Transverse colon (tissue), 4 donors: Measurements from ENCODE around the gene KIAA1328.

Source experiments
- CTCF ChIP-seq, 5 experiments: fragments of 200-600 bp in 3 of 5; fragments of 450-650 bp in 2 of 5; sonication (generic) in 3 of 5; IDR thresholded peaks; 1 replicate in 2 of 5; 2 replicates in 3 of 5; pipeline ENCODE4 v1.5.1; 2016 to 2017; ENCODE audit warnings: antibody characterized with exemption in 5 of 5, inconsistent platforms in 3 of 5, mild to moderate bottlenecking in 2 of 5, moderate library complexity in 1 of 5
- POLR2A ChIP-seq: fragments of 450-650 bp; IDR thresholded peaks from one replicate; pipeline ENCODE4 v1.6.1; 2016; ENCODE audit warnings: antibody characterized with exemption, mild to moderate bottlenecking, moderate library complexity
- POLR2AphosphoS5 ChIP-seq, 3 donors: sonication (generic); formaldehyde crosslinking; IDR thresholded peaks; one replicate each; pipeline ENCODE4 v1.6.1; 2016; ENCODE audit warnings: antibody characterized with exemption in 3 of 3

GRCh38 chr18:36901277-36901701 is 72.4 kb downstream of the KIAA1328 start:
- TF ChIP-seq CTCF (IDR thresholded peaks at IDR 0.05): no peak
- TF ChIP-seq POLR2A: no peak
- no peak for TF ChIP-seq POLR2AphosphoS5 (IDR thresholded peaks at IDR 0.05)
